ENCODE data around the gene IER2.

The IER2 gene

DNA sequence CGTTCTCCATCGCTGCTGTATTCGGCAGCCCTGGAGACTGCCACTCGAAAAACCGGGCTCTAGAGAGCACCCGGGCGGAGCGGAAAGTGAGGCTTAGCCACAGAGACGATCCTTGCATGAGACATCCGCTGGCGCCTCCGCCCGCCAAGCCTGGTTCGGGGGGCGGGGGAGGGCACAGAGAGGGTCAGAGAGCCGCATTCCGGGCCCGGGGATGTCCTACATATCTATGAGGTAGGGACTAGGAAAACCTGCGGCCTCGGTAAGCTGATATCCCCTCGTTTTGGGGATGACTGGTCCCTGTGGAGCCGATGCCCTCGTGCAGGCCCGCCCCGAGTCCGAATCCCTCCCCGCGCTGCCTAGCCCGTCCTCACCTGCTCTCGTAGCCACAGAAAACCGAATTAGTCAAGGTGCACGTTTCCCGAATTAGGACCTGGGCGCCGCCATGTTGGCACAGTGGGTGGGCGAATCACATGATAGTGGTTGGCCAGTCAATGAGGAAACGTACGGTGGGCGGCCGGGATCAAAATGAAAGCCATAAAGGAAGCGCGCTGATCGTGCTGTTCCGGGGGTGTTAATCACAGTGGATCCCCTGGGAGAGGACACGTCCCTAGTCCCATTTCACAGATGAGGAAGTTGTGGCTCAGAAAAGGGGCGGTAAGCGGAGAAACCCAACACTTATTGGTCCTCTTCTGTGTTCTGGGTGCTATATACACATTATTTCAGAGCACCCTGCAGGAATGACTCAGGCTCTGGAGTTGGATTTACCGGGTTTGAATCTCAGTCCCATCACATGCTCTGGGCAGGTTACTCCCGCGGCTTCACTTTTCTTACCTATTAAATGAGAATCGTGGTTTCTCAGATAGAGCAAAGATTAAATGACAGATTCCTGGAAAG, 33.7 kb upstream of the IER2 start, which contains the start of gene TRMT1:
Gene TRMT1 (minus strand): TSS at position 459 of the 894 bp plus-strand sequence. CDS start 341 bp downstream, at position 118.
- TF ChIP-seq, protein P1, sequence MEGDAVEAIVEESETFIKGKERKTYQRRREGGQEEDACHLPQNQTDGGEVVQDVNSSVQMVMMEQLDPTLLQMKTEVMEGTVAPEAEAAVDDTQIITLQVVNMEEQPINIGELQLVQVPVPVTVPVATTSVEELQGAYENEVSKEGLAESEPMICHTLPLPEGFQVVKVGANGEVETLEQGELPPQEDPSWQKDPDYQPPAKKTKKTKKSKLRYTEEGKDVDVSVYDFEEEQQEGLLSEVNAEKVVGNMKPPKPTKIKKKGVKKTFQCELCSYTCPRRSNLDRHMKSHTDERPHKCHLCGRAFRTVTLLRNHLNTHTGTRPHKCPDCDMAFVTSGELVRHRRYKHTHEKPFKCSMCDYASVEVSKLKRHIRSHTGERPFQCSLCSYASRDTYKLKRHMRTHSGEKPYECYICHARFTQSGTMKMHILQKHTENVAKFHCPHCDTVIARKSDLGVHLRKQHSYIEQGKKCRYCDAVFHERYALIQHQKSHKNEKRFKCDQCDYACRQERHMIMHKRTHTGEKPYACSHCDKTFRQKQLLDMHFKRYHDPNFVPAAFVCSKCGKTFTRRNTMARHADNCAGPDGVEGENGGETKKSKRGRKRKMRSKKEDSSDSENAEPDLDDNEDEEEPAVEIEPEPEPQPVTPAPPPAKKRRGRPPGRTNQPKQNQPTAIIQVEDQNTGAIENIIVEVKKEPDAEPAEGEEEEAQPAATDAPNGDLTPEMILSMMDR (IDR thresholded peaks at IDR 0.05) = no peak
- peak within 1 kb of the TSS; percentile 58 for H3K27ac ChIP-seq
- H3K4me1 ChIP-seq = peaks cover 14% of the 10 kb centered on the region
- H2AFZ ChIP-seq = peak within 1 kb of the TSS; percentile 85
- H3K4me2 ChIP-seq (ENCODE audit: low read length) = peak within 1 kb of the TSS; percentile 87
- H3K27me3 ChIP-seq (ENCODE audit: control insufficient read depth, insufficient read depth, low read length) = no peaks in the 10 kb centered on the region
- H3K9me3 ChIP-seq (ENCODE audit: control insufficient read depth, low read length) = no peaks in the 10 kb centered on the region
- no peaks in the 10 kb centered on the region for H3K36me3 ChIP-seq (ENCODE audit: control insufficient read depth, insufficient read depth, low read length)
- H3K9ac ChIP-seq = no peak within 1 kb of the TSS
- H3K4me3 ChIP-seq (ENCODE audit: low read depth, low read length) = peak within 1 kb of the TSS; percentile 89
- peaks cover 11% of the 10 kb centered on the region for H3K79me2 ChIP-seq

DNA sequence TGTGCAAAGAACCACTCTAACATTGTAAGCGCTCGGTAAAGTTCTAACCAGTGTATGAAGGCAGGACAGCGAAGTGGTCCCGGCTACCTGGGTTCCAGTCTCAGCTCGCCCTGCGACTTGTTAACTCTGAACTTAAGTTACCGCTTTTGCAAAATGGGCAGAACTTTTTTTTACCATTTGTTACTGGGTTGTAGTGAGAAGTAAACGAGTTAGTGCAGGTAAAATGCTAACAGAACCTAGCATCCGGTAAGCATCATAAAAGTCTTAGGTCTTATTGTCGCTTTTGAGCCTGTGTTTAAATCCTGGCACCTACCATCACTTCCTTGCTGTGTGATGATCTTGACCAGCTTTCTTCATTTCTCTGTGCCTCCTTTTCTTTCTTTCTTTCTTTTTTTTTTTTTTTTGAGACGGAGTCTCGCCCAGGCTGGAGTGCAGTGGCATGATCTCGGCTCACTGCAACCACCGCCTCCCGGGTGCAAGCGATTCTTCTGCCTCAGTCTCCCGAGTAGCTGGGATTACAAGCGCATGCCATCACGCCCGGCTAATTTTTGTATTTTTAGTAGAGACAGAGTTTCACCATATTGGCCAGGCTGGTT, 32.9 kb upstream of the IER2 start:
- H2AFZ ChIP-seq = peak overlapping the region; percentile 85
- no peaks in the 10 kb centered on the region for H3K27me3 ChIP-seq (ENCODE audit: control insufficient read depth, insufficient read depth, low read length)
- no peaks in the 10 kb centered on the region for H3K36me3 ChIP-seq (ENCODE audit: control insufficient read depth, insufficient read depth, low read length)
- H3K9ac ChIP-seq = no peak overlapping the region
- H3K4me2 ChIP-seq (ENCODE audit: low read length) = peak overlapping the region; percentile 87
- TF ChIP-seq, protein P1 (IDR thresholded peaks at IDR 0.05) = no peak
- H3K4me3 ChIP-seq (ENCODE audit: low read depth, low read length) = peak overlapping the region; percentile 89
- peaks cover 15% of the 10 kb centered on the region for H3K79me2 ChIP-seq
- peaks cover 14% of the 10 kb centered on the region for H3K4me1 ChIP-seq
- no peaks in the 10 kb centered on the region for H3K9me3 ChIP-seq (ENCODE audit: control insufficient read depth, low read length)
- no peak overlapping the region for H3K27ac ChIP-seq

DNA sequence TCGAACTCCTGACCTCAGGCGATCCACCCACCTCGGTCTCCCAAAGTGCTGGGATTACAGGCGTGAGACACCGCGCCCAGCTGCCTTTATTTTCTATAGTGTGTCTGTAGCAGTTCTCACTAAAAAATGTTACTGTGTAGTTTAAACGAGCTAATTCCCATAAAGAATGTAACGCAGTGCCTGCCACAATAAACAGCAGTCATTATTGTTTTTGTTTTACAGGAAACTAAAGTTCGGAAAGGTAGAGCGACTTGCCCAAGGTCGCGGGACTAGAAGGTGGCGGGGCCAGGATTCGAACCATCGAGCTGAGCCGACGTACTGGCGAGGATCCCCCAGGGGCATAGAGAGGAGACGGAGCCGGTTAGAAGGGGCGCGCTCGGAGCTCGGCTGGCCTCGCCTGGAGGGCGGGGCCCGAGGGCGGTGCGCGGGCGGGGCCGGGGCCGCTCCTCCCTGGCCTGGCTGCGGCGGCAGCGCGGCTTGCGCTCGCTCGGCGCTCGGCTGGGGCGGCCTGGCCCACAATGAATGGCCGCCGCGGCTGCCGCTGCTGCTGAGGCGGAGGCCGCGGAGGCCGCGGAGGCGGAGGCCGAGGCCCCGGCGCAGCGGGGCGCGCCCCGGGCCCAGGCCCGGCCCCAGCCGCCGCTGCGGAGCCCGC, 32.3 kb upstream of the IER2 start, which contains the start of gene NACC1:
Gene NACC1 (plus strand): TSS at position 493 of the 652 bp plus-strand sequence. CDS start 16,944 bp downstream, outside the sequence.
- H2AFZ ChIP-seq = peak within 1 kb of the TSS; percentile 85
- peak within 1 kb of the TSS; percentile 83 for H3K9ac ChIP-seq
- peaks cover 14% of the 10 kb centered on the region for H3K4me1 ChIP-seq
- TF ChIP-seq, protein P1 (IDR thresholded peaks at IDR 0.05) = no peak
- peak within 1 kb of the TSS; percentile 87 for H3K4me2 ChIP-seq (ENCODE audit: low read length)
- H3K27ac ChIP-seq = peak within 1 kb of the TSS; percentile 78
- no peaks in the 10 kb centered on the region for H3K9me3 ChIP-seq (ENCODE audit: control insufficient read depth, low read length)
- no peaks in the 10 kb centered on the region for H3K27me3 ChIP-seq (ENCODE audit: control insufficient read depth, insufficient read depth, low read length)
- H3K79me2 ChIP-seq = peaks cover 18% of the 10 kb centered on the region
- no peaks in the 10 kb centered on the region for H3K36me3 ChIP-seq (ENCODE audit: control insufficient read depth, insufficient read depth, low read length)
- peak within 1 kb of the TSS; percentile 89 for H3K4me3 ChIP-seq (ENCODE audit: low read depth, low read length)

DNA sequence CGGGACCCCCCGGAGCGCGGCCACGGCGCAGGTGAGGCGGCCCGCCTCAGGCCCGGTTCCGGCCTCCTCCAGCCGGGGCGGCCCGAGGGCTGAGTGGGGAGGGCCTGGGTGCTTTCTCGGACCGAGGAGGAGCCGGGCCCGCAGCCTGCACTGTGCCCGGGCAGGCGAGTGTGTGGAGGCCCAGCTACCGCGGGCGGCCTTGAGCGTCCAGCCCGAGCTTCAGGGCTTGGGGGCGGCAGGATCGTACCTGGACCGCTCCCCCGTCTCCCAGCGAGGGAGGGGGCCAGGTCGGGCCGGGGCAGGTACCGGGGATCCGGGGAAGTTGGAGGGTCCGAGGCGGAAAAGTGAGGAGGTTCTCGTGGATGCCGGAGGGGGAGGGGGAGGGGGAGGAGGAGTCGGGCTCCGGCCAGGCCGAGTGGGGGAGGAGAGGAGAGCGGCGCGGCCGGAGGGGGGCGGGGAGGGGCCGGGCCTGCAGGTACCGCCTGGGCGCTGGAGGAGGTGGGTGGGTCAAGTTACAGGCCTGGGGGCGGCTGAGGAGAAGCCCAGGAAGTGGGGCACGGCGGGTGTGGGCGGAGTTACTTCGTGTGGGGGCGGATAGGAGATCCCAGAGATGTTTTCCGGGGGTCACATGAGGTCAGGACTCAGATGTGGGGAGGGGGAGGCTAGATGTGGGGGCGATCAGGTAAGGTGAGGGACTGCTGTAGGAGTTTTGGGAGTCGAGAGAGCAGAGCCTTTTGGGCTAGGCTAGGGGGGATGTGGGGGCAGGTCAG, 31.6 kb upstream of the IER2 start:
- TF ChIP-seq, protein P1 (IDR thresholded peaks at IDR 0.05) = no peak

More for the DNA sequence above, 31.6 kb upstream of the IER2 start:
- Histone ChIP-seq H3K36me3 (ENCODE audit: control insufficient read depth, insufficient read depth, low read length) (no peaks in the 10 kb centered on the region), H3K4me1 (peaks cover 14% of the 10 kb centered on the region), H3K4me2 (ENCODE audit: low read length) (peak overlapping the region; percentile 83), H2AFZ (peak overlapping the region; percentile 61), H3K27ac (peak overlapping the region; percentile 78), H3K27me3 (ENCODE audit: control insufficient read depth, insufficient read depth, low read length) (no peaks in the 10 kb centered on the region), H3K4me3 (ENCODE audit: low read depth, low read length) (peak overlapping the region; percentile 68), H3K9me3 (ENCODE audit: control insufficient read depth, low read length) (no peaks in the 10 kb centered on the region), H3K9ac (peak overlapping the region; percentile 83), H3K79me2 (peaks cover 21% of the 10 kb centered on the region)

Measured in parathyroid adenoma (tissue), 2 donors.